Measurements from ENCODE around the gene CRABP1. TPM values are rescaled to one million over a fixed set of nuclear protein-coding genes. Genes with fewer than 3 reads are reported as not detected.

The CRABP1 gene
- total and polyA plus RNA-seq, 4 donors: not detected

GRCh38 chr15:78388865-78389264 lies 48.7 kb downstream of the CRABP1 start:
- Histone ChIP-seq H3K27ac (ENCODE audit: low read depth in 1 of 2, low read length in 2 of 2) (no peak overlapping the region), H3K4me1 (ENCODE audit: control insufficient read depth in 4 of 4, insufficient read depth in 4 of 4, low read length in 3 of 4) (no peaks in the 10 kb centered on the region), H3K36me3 (ENCODE audit: control insufficient read depth in 4 of 4, insufficient read depth in 3 of 4, low read depth in 1 of 4, low read length in 3 of 4) (no peaks in the 10 kb centered on the region), H3K9ac (ENCODE audit: low read depth in 1 of 2, low read length in 2 of 2) (no peak overlapping the region), H3K9me3 (ENCODE audit: control insufficient read depth in 4 of 4, low read length in 3 of 4) (no peaks in the 10 kb centered on the region), H3K4me3 (ENCODE audit: low read depth in 1 of 3, low read length in 3 of 3) (no peak overlapping the region), H3K27me3 (ENCODE audit: control insufficient read depth in 4 of 4, insufficient read depth in 4 of 4, low read length in 3 of 4) (no peaks in the 10 kb centered on the region)
- 84% methylated on average over 12 of the region's 12 CpGs for WGBS
- DNase-seq (ENCODE audit: low spot score): no peak
- TF ChIP-seq JUND (IDR thresholded peaks at IDR 0.05) (no peak), YY1 (IDR thresholded peaks at IDR 0.05) (no peak), RAD21 (IDR thresholded peaks at IDR 0.05) (no peak), FOXA1 (IDR thresholded peaks at IDR 0.05) (no peak), HNF4G (IDR thresholded peaks at IDR 0.05) (no peak), CTCF (IDR thresholded peaks at IDR 0.05; ENCODE audit: low read depth, low read length, missing input control) (no peak), FOXA2 (IDR thresholded peaks at IDR 0.05) (no peak), NR2F2 (IDR thresholded peaks at IDR 0.05) (no peak), HNF4A (conservative IDR thresholded peaks at IDR 0.05) (no peak), REST (IDR thresholded peaks at IDR 0.05) (no peak), SP1 (IDR thresholded peaks at IDR 0.05) (no peak)

- no peak overlapping the region for H3K9ac ChIP-seq (ENCODE audit: low read depth in 1 of 2, low read length in 2 of 2)
- no peaks in the 10 kb centered on the region for H3K27me3 ChIP-seq (ENCODE audit: control insufficient read depth in 4 of 4, insufficient read depth in 4 of 4, low read length in 3 of 4)
- no peak for TF ChIP-seq RAD21 (IDR thresholded peaks at IDR 0.05)
- no peak for TF ChIP-seq SP1 (IDR thresholded peaks at IDR 0.05)
- no peak for TF ChIP-seq REST (IDR thresholded peaks at IDR 0.05)
- TF ChIP-seq ATF3 (IDR thresholded peaks at IDR 0.05): no peak
- no peak for TF ChIP-seq MAX (IDR thresholded peaks at IDR 0.05)
- TF ChIP-seq CTCF (IDR thresholded peaks at IDR 0.05; ENCODE audit: low read depth, low read length, missing input control): no peak
- no peak for TF ChIP-seq GABPA (IDR thresholded peaks at IDR 0.05 in 1 of 2, conservative IDR thresholded peaks at IDR 0.05 in 1 of 2)
- TF ChIP-seq HNF4A (conservative IDR thresholded peaks at IDR 0.05): no peak
- no peak for TF ChIP-seq RXRA (IDR thresholded peaks at IDR 0.05)
- TF ChIP-seq FOXA2 (IDR thresholded peaks at IDR 0.05): no peak
- H3K27ac ChIP-seq (ENCODE audit: low read depth in 1 of 2, low read length in 2 of 2): no peak overlapping the region
- no peaks in the 10 kb centered on the region for H3K9me3 ChIP-seq (ENCODE audit: control insufficient read depth in 4 of 4, low read length in 3 of 4)
- H3K36me3 ChIP-seq (ENCODE audit: control insufficient read depth in 4 of 4, insufficient read depth in 3 of 4, low read depth in 1 of 4, low read length in 3 of 4): no peaks in the 10 kb centered on the region
- no peaks in the 10 kb centered on the region for H3K4me1 ChIP-seq (ENCODE audit: control insufficient read depth in 4 of 4, insufficient read depth in 4 of 4, low read length in 3 of 4)
- WGBS: 82% methylated on average over 7 of the region's 7 CpGs
- DNase-seq (ENCODE audit: low spot score): no peak
- H3K4me3 ChIP-seq (ENCODE audit: low read depth in 1 of 3, low read length in 3 of 3): no peak overlapping the region
Observed at GRCh38 chr15:78389322-78389721, 49.2 kb downstream of the CRABP1 start.
